Astrocyte (in vitro differentiated cells and primary cell): ENCODE results near the gene PHACTR4. TPM values are rescaled to one million over a fixed set of nuclear protein-coding genes. Genes with fewer than 3 reads are reported as not detected.
"Not testable (repeated sequence)": the region's sequence is repeated elsewhere in the genome, so short reads cannot be mapped to it uniquely, and the experiment has no call there.

Source experiments
- DNase-seq: peaks from one replicate; pipeline ENCODE4 v3.0.0-alpha.2; 2010; ENCODE audit warnings: low read depth
- FAIRE-seq: peaks from 2 replicates; lab custom pipeline; 2011; peaks lifted over from hg19 to GRCh38; lab: Jason Lieb, UNC
- H2AFZ ChIP-seq: 2 replicates; pipeline ENCODE4 v1.6.0; 2012; ENCODE audit warnings: low read depth, low read length, inconsistent platforms
- H3K27ac ChIP-seq: 2 replicates; pipeline ENCODE4 v1.5.1; 2011; ENCODE audit warnings: low read depth, low read length, inconsistent platforms
- H3K27me3 ChIP-seq: 2 replicates; pipeline ENCODE4 v1.6.0; 2011; ENCODE audit warnings: low read length, inconsistent platforms; ENCODE audit not compliant: insufficient read depth
- H3K36me3 ChIP-seq: 2 replicates; pipeline ENCODE4 v1.5.1; 2011; ENCODE audit warnings: low read length, inconsistent platforms; ENCODE audit not compliant: insufficient read depth
- H3K4me1 ChIP-seq: 2 replicates; pipeline ENCODE4 v1.5.1; 2011; ENCODE audit warnings: low read length, inconsistent platforms; ENCODE audit not compliant: insufficient read depth
- H3K4me2 ChIP-seq: 2 replicates; pipeline ENCODE4 v1.6.0; 2012; ENCODE audit warnings: low read length, inconsistent platforms
- H3K4me3 ChIP-seq: 2 replicates; pipeline ENCODE4 v1.5.1; 2011; ENCODE audit warnings: low read depth, mild to moderate bottlenecking, low read length, inconsistent platforms; ENCODE audit not compliant: insufficient read depth
- H3K79me2 ChIP-seq: 2 replicates; pipeline ENCODE4 v1.6.0; 2012; ENCODE audit warnings: mild to moderate bottlenecking, low read length, inconsistent platforms; ENCODE audit not compliant: insufficient read depth
- H3K9ac ChIP-seq: 2 replicates; pipeline ENCODE4 v1.6.0; 2012; ENCODE audit warnings: mild to moderate bottlenecking, low read length, inconsistent platforms
- H3K9me3 ChIP-seq: 2 replicates; pipeline ENCODE4 v1.5.1; 2012; ENCODE audit warnings: low read depth, mild to moderate bottlenecking, low read length, inconsistent platforms; ENCODE audit not compliant: insufficient read depth
- H4K20me1 ChIP-seq: 2 replicates; pipeline ENCODE4 v1.6.0; 2012; ENCODE audit warnings: low read length, inconsistent platforms; ENCODE audit not compliant: insufficient read depth
- H3K27ac Mint-ChIP-seq: one replicate; pipeline ENCODE4 v1.8.0; 2021; ENCODE audit warnings: mild to moderate bottlenecking, mixed read lengths; ENCODE audit not compliant: unreplicated experiment
- H3K27me3 Mint-ChIP-seq: one replicate; pipeline ENCODE4 v1.8.0; 2021; ENCODE audit warnings: low read depth, mixed read lengths; ENCODE audit not compliant: unreplicated experiment
- H3K36me3 Mint-ChIP-seq: one replicate; pipeline ENCODE4 v1.8.0; 2021; ENCODE audit warnings: low read depth, mixed read lengths; ENCODE audit not compliant: unreplicated experiment
- H3K4me1 Mint-ChIP-seq: one replicate; pipeline ENCODE4 v1.8.0; 2021; ENCODE audit warnings: low read depth, mixed read lengths; ENCODE audit not compliant: unreplicated experiment
- H3K4me3 Mint-ChIP-seq: one replicate; pipeline ENCODE4 v1.8.0; 2021; ENCODE audit warnings: mild to moderate bottlenecking, moderate library complexity, mixed read lengths; ENCODE audit not compliant: unreplicated experiment
- H3K9me3 Mint-ChIP-seq: one replicate; pipeline ENCODE4 v1.8.0; 2021; ENCODE audit warnings: mild to moderate bottlenecking, mixed read lengths; ENCODE audit not compliant: unreplicated experiment
- CTCF ChIP-seq: IDR thresholded peaks from 2 replicates; pipeline ENCODE4 v1.5.1; 2011; ENCODE audit warnings: low read depth, mild to moderate bottlenecking, inconsistent platforms, low read length, moderate library complexity; ENCODE audit not compliant: insufficient read depth
- EZH2 ChIP-seq: IDR thresholded peaks from 2 replicates; pipeline ENCODE4 v1.6.1; 2012; ENCODE audit warnings: mild to moderate bottlenecking, low read length, inconsistent platforms; ENCODE audit not compliant: insufficient read depth
- total RNA-seq: library from RNA; stranded (reverse); gene quantifications from 2 replicates; pipeline ENCODE4 v1.2.1, GENCODE V29; 2021

PHACTR4 gene
- total RNA-seq, 1 donor from 2014 or later, result 78.5 TPM

GRCh38 chr1:28371010-28371377 is 1.5 kb downstream of the PHACTR4 start:
- H3K9me3 ChIP-seq, result no peaks in the 10 kb centered on the region
- FAIRE-seq (no peak), DNase-seq (no peak)
- peak overlapping the region; percentile 93 for H3K9ac ChIP-seq
- peak overlapping the region; percentile 90 for H3K4me2 ChIP-seq
- no peak overlapping the region for H2AFZ ChIP-seq
- peaks cover 49% of the 10 kb centered on the region for H3K79me2 ChIP-seq
- no peaks in the 10 kb centered on the region for H3K27me3 Mint-ChIP-seq
- TF ChIP-seq CTCF, result no peak
- no peak for TF ChIP-seq EZH2
- no peaks in the 10 kb centered on the region for H3K36me3 ChIP-seq
- H3K4me1 ChIP-seq, result peaks cover 20% of the 10 kb centered on the region
- no peaks in the 10 kb centered on the region for H3K27me3 ChIP-seq
- peak overlapping the region; percentile 95 for H3K4me3 Mint-ChIP-seq
- H3K27ac Mint-ChIP-seq, result no peak overlapping the region
- H3K4me1 Mint-ChIP-seq, result peaks cover 22% of the 10 kb centered on the region
- H3K27ac ChIP-seq, result no peak overlapping the region
- peak overlapping the region; percentile 85 for H3K4me3 ChIP-seq
- no peaks in the 10 kb centered on the region for H3K9me3 Mint-ChIP-seq
- peaks cover 4% of the 10 kb centered on the region for H4K20me1 ChIP-seq
- H3K36me3 Mint-ChIP-seq, result peaks cover 2% of the 10 kb centered on the region

GRCh38 chr1:28373450-28373849 is 3.9 kb downstream of the PHACTR4 start:
- H3K4me3 ChIP-seq, H4K20me1 ChIP-seq, H3K36me3 ChIP-seq, FAIRE-seq, H3K36me3 Mint-ChIP-seq, H3K9ac ChIP-seq, H3K9me3 ChIP-seq, DNase-seq, H3K9me3 Mint-ChIP-seq, H3K27me3 ChIP-seq, H3K27me3 Mint-ChIP-seq, H2AFZ ChIP-seq: not testable (repeated sequence)
- Mint-ChIP-seq H3K4me1 (peaks cover 22% of the 10 kb centered on the region), H3K27ac (peak overlapping the region; percentile 97), H3K4me3 (peak overlapping the region; percentile 70)
- Histone ChIP-seq H3K4me1 (peaks cover 20% of the 10 kb centered on the region), H3K4me2 (peak overlapping the region; percentile 45), H3K27ac (peak overlapping the region; percentile 54), H3K79me2 (peaks cover 68% of the 10 kb centered on the region)

GRCh38 chr1:28374297-28374696 is 4.8 kb downstream of the PHACTR4 start:
- peak; percentile 76 for DNase-seq
- Mint-ChIP-seq H3K36me3 (peaks cover 6% of the 10 kb centered on the region), H3K27ac (peak overlapping the region; percentile 97), H3K27me3 (no peaks in the 10 kb centered on the region), H3K9me3 (no peaks in the 10 kb centered on the region), H3K4me3 (peak overlapping the region; percentile 70), H3K4me1 (peaks cover 22% of the 10 kb centered on the region)
- H3K9ac ChIP-seq, result peak overlapping the region; percentile 19
- H4K20me1 ChIP-seq, result peaks cover 4% of the 10 kb centered on the region
- TF ChIP-seq EZH2 (no peak), CTCF (no peak)
- H3K4me2 ChIP-seq, result peak overlapping the region; percentile 45
- no peak overlapping the region for H2AFZ ChIP-seq
- no peaks in the 10 kb centered on the region for H3K27me3 ChIP-seq
- H3K4me1 ChIP-seq, result peaks cover 18% of the 10 kb centered on the region
- no peak overlapping the region for H3K4me3 ChIP-seq
- no peaks in the 10 kb centered on the region for H3K36me3 ChIP-seq
- H3K79me2 ChIP-seq, result peaks cover 77% of the 10 kb centered on the region
- H3K27ac ChIP-seq, result peak overlapping the region; percentile 54
- no peak for FAIRE-seq
- no peaks in the 10 kb centered on the region for H3K9me3 ChIP-seq

- not testable (repeated sequence) for H3K9me3 Mint-ChIP-seq, H4K20me1 ChIP-seq, H3K4me3 ChIP-seq, H3K27ac ChIP-seq, H2AFZ ChIP-seq, H3K36me3 Mint-ChIP-seq, H3K27me3 Mint-ChIP-seq, H3K27me3 ChIP-seq, DNase-seq, H3K9me3 ChIP-seq, H3K9ac ChIP-seq, H3K4me2 ChIP-seq, FAIRE-seq, H3K36me3 ChIP-seq
- peaks cover 77% of the 10 kb centered on the region for H3K79me2 ChIP-seq
- peak overlapping the region; percentile 86 for H3K27ac Mint-ChIP-seq
- peak overlapping the region; percentile 50 for H3K4me3 Mint-ChIP-seq
- H3K4me1 ChIP-seq, result peaks cover 15% of the 10 kb centered on the region
- peaks cover 22% of the 10 kb centered on the region for H3K4me1 Mint-ChIP-seq
These were observed 6.1 kb downstream of the PHACTR4 start for GRCh38 chr1:28375598-28375997.

- H3K36me3 ChIP-seq, H4K20me1 ChIP-seq, FAIRE-seq, H3K4me3 ChIP-seq, H2AFZ ChIP-seq, H3K4me2 ChIP-seq, H3K9ac ChIP-seq, H3K9me3 ChIP-seq, H3K27me3 ChIP-seq, H3K36me3 Mint-ChIP-seq, H3K27me3 Mint-ChIP-seq, DNase-seq, H3K27ac ChIP-seq, H3K9me3 Mint-ChIP-seq: not testable (repeated sequence)
- Mint-ChIP-seq H3K4me1 (peaks cover 18% of the 10 kb centered on the region), H3K27ac (peak overlapping the region; percentile 62), H3K4me3 (peak overlapping the region; percentile 45)
- Histone ChIP-seq H3K4me1 (peaks cover 10% of the 10 kb centered on the region), H3K79me2 (peaks cover 76% of the 10 kb centered on the region)
These were observed 6.7 kb downstream of the PHACTR4 start for GRCh38 chr1:28376195-28376594.
